MM.1S (cell line): ENCODE results near the gene PIK3C2G.

ENCODE experiments used
- EZH2 ChIP-seq: fragments of 300-600 bp; sonication (generic); optimal IDR thresholded peaks from 2 replicates; pipeline ENCODE3; 2017; ENCODE audit warnings: low read depth, mild to moderate bottlenecking, antibody characterized with exemption, low read length, mixed read lengths
- EZH2phosphoT487 ChIP-seq: fragments of 300-600 bp; sonication (generic); IDR thresholded peaks from 2 replicates; pipeline ENCODE4 v1.6.1; 2018; ENCODE audit warnings: antibody characterized with exemption, low read length
- TF ChIP-seq, protein P1 (sequence below): fragments of 300-600 bp; sonication (generic); IDR thresholded peaks from 2 replicates; pipeline ENCODE4 v1.5.1; 2016; ENCODE audit warnings: antibody characterized with exemption, low read length, mixed read lengths

- TF ChIP-seq, protein P1, sequence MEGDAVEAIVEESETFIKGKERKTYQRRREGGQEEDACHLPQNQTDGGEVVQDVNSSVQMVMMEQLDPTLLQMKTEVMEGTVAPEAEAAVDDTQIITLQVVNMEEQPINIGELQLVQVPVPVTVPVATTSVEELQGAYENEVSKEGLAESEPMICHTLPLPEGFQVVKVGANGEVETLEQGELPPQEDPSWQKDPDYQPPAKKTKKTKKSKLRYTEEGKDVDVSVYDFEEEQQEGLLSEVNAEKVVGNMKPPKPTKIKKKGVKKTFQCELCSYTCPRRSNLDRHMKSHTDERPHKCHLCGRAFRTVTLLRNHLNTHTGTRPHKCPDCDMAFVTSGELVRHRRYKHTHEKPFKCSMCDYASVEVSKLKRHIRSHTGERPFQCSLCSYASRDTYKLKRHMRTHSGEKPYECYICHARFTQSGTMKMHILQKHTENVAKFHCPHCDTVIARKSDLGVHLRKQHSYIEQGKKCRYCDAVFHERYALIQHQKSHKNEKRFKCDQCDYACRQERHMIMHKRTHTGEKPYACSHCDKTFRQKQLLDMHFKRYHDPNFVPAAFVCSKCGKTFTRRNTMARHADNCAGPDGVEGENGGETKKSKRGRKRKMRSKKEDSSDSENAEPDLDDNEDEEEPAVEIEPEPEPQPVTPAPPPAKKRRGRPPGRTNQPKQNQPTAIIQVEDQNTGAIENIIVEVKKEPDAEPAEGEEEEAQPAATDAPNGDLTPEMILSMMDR: no peak
- TF ChIP-seq EZH2phosphoT487 (no peak), EZH2 (no peak)
Measured at GRCh38 chr12:18281941-18282340, 20.6 kb downstream of the PIK3C2G start.
